SK-N-SH treated with all-trans-retinoic acid at 6 μM for 48 hours (cell line): ENCODE measurements around the gene CFH.

Source experiments
- GLIS3 ChIP-seq: fragments of 250-450 bp; sonication (Bioruptor Pico); IDR thresholded peaks from 2 replicates; pipeline ENCODE4 v1.5.0; 2020; ENCODE audit warnings: mild to moderate bottlenecking, moderate library complexity
- PPARA ChIP-seq: fragments of 250-450 bp; sonication (Bioruptor Pico); IDR thresholded peaks from 2 replicates; pipeline ENCODE4 v1.5.0; 2020; ENCODE audit warnings: mild to moderate bottlenecking, borderline replicate concordance
- ZNF565 ChIP-seq: fragments of 450-650 bp; formaldehyde crosslinking; conservative IDR thresholded peaks from 2 replicates; pipeline ENCODE4 v1.5.0; 2020; ENCODE audit warnings: low read depth, mild to moderate bottlenecking, moderate library complexity
- ZNF70 ChIP-seq: fragments of 450-650 bp; formaldehyde crosslinking; IDR thresholded peaks from 2 replicates; pipeline ENCODE4 v1.5.0; 2020; ENCODE audit warnings: mild to moderate bottlenecking, moderate library complexity

GRCh38 chr1:196637606-196638005, 14.2 kb upstream of the CFH start:
- TF ChIP-seq ZNF565 (CRISPR knock-in tag) (no peak), PPARA (no peak), ZNF70 (CRISPR knock-in tag) (no peak), GLIS3 (CRISPR knock-in tag) (no peak)
